Pulmonary artery endothelial cell (primary cell): ENCODE measurements around the gene PAIP2. TPM values are rescaled to one million over a fixed set of nuclear protein-coding genes. Genes with fewer than 3 reads are reported as not detected.
"Not testable (repeated sequence)": the region's sequence is repeated elsewhere in the genome, so short reads cannot be mapped to it uniquely, and the experiment has no call there.

ENCODE experiments used
- DNase-seq: peaks from one replicate; pipeline ENCODE4 v3.0.0-alpha.2; 2011; ENCODE audit warnings: low read depth, low spot score
- total RNA-seq: library from RNA; depleted of rRNA; stranded (reverse); fragments of >200 nt; gene quantifications from 2 replicates; pipeline ENCODE4 v1.2.3, GENCODE V29; 2014

The PAIP2 gene
- total RNA-seq, 1 donor from 2014 or later = 74.3 TPM

DNA sequence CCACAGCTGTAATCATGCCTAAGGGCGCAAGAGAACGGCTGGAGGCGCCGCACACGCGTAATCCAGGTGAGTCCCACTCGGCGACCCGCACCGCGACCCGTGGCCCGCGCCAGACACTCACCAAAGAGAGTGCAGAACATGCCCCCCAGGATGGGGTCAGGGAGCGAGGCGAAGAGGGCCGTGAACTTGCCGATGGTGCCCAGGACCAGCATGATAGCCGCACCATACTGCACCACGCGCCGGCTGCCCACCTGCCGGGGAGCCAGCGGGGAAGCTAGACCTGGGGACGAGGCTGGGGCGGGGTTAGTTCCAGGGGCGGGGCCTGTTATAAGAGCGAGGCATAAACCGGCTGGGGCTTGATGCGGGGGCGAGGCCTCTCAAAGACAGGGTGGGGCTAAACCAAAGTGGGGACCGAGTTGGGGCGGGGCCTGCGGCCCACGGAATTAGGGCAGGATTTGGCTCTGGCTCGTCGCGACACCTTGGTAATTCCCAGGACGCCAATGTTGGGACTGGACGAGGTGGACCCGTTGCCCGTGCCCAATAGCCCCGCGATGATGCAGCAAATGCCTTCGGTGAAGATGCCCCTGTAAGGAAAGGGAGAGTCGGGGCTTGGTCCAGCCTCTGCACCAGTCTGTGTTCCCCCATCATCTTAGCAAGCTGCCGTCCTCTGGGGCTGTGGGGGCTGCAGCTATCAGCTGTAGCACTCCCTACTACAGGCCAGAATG, 36.6 kb downstream of the PAIP2 start:
- no peak for DNase-seq

DNA sequence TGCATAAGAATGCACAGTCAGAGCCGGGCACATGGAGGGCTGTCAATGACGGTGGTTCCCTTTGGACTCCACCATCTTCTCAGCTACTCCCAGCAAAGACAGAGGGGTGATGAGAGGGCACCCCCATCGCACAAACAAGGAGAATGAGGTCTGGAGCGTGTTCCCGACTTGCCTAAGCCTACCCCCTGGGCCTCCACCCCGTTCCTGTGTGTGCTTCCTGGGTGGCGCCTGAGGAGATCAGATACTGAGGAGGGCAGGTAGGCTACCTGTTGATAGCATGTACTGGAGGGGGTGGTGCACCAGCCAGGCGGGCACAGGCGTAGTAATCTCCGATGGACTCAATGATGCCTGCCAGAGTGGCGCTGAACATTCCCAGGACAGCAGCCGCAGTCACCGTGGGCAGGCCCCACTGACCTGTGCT, 37.3 kb downstream of the PAIP2 start:
- DNase-seq = no peak

DNA sequence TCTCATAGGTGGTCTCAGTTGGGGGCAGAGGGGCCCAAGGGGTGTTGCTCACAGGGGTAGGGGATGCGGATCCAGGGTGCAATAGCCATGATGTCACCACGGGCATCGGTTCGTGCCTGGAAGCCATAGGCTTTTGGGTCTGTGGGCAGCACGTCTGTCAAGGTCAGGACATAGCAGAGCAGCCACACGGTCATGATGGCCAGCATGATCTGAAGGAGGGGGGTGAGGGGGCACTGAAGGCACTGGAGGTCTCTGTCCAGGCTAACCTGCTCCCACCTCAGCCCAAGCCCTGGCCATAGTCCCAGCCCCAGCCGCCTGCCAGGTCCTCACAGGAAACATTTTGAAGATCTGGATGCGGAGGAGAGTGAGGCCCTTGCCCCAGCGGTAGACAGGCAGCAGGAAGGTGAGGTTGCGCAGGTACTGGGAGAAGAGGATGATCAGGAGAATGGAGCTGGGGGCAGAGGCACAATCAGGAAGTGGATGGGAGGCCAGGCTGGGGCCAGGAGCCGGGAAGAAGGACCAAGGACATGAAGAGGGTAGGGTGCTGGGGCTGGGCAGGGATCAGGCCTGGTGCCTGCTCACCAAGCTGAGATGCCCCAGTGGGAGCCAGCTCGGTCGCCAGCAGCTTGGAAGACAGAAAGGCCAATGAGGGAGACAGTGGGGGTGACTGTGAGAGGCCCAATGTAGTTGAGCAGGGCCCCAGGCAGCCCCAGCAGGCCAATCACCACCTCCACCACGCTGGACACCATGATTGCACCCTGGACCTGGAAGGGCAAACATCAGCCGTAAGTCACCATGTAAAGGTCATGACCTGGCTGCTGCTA, 38.2 kb downstream of the PAIP2 start:
- no peak for DNase-seq

DNA sequence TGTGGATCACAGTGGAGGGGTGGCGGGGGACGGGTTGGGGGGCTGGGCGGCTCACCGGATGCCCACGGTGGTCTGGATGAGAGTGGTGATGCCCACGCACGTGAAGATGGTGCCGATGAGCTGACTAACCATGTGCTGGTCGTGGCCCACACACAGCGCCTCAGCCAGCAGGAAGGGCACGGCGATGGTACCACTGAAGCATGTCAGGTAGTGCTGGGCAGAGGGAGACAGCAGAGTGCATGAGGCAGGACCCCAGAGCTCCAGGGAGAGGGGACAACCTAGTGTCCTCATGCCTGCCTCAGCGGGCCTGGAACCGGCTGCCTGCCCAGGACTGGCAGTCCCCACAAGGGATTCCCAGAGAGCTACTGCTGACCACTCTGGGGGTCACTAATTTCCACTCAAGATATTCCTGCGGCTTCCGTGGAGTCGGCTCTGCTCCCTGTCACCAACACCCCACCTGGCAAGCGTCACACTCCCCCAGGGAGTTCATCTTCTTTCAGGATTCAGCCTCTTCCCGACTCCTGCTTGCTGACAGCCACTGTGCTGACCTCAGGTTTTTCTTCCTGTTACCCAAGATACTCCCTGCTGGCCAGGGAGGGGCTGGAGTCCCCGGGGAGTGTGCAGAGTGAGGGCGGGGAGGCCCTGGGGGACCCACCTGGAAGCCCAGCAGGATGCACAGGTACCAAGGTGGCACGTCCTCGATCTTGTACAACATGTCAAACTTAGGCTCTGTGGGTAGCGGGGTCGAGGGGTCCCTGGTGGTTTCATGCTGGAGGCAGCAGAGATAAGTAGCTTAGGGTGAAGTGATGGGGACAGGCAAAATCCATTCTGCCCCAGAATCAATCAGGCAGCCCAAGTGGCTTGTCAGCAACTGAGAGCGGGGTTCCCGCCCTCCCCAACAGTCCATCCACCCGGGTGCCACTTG, 40.4 kb downstream of the PAIP2 start:
- DNase-seq = no peak

DNA sequence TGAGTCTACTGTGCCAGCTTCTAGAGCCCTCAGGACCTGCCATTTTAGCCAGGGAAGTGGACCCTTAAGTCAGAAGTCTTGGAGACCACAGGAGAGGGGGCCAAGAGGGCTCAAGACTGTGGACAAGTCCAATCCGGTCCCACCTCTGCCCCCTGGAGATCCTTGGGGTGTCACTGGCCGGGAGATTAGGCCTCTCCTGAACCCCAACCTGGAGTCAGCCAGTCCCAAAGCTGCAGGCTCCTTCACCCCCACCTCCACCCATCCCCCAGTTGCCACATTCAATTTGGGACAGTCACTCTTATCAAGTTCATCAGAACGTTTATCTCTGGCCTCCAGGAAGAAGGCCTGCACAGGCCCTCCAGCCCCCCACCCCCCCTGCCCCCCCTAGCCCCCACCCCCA, 41.2 kb downstream of the PAIP2 start:
- DNase-seq = no peak

DNA sequence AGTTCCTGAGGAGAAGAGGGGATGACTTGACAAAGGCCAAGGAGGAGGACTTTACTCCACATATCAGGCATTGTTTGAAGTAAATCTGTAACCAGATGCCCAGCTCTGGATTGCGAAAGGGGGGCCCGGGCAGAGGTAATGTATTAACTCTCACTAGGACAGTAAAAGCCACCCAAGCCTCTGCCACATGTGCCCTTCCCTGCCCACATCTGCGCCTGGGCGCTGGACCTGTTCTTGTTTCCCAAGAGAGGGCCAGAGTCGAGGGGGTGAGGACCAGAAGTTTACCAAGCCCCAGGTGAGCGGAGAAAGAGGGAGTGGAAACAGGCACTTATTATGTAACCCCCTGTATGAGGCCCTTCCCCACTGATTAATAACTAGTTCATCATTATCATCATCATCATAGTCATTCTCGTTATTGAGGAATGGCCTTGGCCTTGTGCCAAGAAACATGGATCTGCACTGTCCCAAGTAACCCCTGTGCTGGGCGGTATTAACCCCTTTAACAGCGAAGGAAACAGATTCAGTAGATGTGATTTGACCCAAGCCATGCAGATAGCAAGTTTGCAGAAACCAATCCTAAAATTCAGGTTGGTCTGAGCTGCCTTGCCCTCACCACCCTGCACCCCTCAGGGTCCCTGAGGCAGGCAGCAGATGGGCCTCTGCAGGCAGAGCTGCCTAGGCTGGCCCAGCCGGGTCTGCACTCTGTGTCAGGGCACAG, 41.8 kb downstream of the PAIP2 start, which contains the start of gene SLC23A1:
TSS of gene SLC23A1 (minus strand) at position 23 of the 718 bp plus-strand sequence. CDS start 44 bp downstream, outside the sequence.
- DNase-seq = no peak

DNA sequence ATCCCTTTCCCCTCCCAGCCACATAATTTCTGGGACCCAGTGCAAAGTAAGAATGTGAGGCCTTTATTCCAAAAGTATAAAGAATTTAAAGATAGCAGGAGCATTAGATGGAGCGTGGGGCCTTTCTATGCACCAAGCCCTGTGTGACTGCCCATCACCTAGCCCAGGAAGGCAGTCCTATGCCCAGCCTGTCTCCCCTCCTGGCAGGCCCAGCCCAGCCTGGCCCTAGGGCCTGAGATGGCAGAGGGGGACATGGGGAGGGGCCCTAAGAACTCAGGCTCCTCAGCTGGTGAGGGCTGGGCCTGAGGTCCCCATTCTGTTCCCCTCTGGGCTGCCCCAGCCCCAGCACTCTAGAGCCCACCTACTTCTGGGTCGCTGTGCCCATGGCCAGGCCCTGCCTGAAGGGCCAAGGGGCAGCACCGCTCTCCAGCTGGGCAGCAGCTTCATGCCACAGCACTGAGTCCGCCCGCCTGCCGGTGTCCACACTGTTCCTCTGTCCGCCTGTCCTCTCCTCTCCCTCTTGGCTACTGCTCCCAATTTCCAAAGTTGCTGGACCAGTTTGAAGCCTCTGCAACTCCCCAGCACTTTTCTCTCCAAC, 42.4 kb downstream of the PAIP2 start:
- DNase-seq = no peak

DNA sequence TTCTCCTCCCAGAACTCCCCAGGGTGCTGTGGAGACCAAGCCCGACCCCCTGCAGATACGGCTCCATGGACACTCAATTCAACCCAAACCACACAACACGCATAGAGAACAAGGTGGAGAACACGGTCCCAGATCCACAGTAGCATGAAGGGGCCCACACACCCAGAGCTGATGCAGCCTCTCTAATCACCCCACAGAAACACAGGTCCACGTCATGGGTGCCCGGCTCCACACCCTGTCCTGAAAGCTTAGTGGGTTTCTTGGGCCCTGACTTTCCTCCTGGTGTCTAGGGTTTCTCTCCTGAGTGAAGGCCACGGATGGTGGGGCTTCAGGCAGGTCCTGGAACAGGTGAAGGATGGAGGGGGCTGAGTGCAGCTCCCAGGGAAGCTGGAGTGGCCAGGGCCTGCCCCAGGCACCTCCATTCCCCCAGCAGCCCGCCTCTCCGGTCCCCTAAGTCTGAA, 43.0 kb downstream of the PAIP2 start:
- DNase-seq = no peak

DNA sequence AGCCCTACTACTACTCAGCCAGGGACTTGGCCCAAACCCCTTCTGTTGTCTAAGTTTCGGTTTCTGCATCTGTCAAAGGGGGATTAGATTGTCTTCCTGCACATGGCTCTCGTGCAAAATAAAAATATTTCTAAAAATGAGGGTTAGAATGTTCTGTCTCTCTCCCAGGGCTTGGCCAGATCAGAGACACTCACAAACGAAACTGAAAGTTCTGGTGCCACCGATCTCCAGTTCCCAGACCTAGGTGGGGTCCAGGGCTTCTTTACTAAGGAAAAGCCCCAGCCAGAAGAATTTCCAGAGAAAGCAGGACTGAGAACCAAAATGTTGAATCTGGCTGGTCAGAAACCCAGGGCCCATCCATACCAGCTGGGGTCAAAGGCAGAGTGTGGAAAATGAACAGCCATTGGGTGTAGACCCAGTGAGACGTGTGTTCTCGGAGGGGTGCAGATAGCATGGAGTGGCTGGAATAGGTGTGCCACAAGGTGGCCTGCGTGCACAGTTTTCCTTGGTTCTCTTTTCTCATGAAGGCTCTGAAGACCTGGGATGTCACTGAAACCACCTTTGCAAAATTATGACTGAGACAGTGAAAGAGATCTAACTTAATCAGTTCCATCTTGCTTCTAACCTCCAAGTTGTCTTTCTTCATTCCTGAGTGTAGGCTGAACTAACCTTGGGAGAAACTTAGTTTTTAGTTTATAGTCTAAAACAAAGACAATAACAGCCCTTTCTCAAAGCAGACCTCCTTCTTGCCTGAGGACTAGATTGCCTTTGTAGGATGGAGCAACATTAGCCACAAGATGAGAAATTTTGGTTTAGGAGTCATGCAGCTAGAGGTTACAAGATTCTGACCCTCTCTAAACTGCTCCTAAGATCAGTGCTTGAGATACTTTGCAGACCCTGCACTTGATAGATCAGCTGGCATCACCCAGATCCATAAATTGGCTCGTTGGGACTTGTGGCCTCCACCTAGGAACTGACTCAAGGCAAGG, 43.7 kb downstream of the PAIP2 start:
- DNase-seq = no peak

DNA sequence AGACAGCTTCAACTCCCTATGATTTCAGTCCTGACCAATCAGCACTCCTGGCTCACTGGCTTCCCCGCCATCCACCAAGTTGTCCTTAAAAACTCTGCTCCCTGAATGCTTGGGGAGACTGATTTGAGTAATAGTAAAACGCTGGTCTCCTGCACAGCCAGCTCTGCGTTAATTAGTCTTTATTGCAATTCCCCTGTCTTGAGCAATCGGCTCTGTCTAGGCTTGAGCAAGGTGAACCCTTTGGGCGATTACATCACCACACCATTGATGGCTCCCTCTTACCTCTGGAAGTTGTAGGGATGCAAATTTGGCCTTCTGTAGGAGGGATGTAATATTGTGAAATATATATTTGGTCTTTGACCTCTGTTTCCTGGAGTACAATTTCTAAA, 44.4 kb downstream of the PAIP2 start:
- no peak for DNase-seq

DNA sequence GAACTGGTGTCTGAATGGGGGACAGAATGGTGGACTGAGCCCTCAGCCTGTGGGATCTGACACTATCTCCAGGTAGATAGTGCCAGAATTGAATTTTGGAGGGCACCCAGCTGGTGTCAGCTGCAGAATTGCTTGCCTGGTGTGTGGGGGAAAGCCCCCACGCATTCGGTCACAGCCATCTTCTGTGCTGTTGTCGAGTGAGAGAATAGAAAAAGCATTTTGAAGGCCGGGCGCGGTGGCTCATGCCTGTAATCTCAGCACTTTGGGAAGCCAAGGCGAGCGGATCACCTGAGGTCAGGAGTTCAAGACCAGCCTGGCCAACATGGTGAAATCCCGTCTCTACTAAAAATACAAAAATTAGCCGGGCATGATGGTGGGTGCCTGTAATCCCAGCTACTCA, 45.3 kb downstream of the PAIP2 start:
- not testable (repeated sequence) for DNase-seq

DNA sequence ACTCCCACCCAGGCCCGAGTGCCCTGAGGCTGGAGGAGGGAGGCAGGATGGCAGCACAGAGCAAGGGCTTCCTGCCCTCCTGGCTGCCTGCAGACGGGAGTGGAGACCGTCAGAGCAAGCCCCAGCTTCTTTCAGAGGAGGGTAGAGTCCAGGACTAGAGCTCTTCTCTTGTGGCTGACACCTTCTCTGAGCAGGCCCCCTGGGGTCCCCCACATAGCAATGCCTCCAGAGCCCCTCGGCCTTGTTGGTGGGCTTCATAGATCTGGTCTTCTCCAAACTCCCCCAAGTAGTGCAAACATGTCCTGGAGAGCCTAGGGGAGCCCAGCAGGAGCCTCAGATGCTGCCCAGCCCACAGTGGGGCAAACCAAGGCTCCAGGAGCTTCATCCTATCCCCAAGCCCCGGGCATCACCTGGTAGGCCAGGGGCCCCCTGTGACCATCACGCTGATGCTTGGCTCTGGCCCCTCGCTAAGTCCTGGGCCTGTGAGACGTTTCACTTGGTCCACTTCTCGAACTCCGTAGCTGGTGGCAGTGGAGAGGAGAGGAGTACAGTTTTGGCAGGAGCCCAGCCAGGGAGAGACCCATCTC, 46.0 kb downstream of the PAIP2 start:
- DNase-seq = no peak

DNA sequence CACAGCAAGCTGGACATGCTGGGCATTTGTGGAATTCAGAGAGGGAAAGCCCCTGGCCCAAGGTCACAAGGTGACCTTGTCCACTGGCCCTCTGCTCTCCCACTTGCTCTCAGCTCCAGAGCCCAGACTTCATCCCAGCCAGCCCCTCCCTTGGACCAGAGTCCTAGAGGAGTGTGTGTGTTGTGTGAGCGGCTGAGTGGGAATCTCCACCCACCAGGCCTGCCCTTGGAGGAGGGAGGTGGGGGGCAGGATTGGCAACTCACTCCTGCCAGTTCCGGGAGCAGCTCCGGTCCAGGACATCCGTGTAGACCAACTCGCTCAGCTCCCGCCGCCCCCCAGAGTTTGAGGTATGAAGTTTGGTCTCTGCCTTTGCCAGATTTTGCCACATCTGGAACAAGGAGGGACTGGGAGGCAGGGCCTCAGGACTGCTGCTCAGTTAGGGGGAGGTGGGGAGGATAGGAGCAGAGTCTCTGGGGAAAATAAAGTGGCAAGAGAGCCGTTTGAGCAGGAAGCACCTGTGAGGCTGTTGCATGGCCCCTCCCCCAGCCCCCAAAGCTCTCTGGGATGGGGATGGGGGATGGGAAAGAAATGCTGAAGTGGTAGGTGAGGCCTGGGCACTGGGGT, 46.7 kb downstream of the PAIP2 start:
- no peak for DNase-seq

DNA sequence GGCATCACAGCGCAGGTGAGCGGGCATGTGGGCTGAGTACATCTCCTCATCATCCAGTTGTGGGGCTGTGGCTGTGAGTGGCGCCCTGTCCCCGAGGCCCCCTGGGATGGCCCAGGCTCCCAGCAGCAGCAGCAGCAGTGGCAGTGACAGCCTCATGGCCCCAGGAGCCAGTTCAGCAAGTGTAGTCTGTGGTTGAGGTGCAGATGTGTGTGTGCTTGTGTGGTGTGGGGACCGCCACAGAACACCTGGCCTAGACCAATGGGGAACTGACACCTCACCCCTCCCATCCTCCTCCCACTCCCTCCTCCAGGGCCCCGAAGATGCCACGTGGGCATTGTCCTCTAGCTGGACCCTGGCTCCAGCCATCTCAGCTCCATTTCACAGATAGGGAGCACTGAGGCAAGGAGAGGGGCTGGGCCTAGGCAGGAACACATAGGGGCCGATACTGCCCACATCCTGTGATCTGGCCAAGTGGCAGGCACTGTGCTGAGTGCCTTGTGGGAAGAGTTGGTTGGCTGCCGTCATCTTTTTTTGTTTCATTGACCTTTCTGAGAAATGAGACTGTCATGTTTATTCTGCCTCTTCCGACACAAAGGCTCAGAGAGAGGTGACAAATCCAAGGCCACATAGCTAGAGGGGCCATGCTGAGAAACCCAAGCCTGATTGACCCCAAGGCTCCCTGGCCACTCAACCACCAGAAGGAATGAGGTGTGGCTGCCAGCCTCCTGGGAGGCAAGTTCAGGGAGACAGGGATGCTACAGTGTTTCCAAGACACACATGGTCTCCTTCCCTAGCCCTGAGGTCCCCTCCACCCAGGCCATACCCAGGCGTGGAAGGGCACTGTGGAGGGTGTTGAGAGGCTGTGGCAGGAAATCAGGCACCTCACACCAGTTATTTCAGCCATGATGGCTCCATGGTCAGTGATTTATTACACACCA, 48.3 kb downstream of the PAIP2 start, which contains the start of gene MZB1:
TSS of gene MZB1 (minus strand) at position 213 of the 938 bp plus-strand sequence. CDS start at position 156, 57 bp downstream.
- DNase-seq = no peak

DNA sequence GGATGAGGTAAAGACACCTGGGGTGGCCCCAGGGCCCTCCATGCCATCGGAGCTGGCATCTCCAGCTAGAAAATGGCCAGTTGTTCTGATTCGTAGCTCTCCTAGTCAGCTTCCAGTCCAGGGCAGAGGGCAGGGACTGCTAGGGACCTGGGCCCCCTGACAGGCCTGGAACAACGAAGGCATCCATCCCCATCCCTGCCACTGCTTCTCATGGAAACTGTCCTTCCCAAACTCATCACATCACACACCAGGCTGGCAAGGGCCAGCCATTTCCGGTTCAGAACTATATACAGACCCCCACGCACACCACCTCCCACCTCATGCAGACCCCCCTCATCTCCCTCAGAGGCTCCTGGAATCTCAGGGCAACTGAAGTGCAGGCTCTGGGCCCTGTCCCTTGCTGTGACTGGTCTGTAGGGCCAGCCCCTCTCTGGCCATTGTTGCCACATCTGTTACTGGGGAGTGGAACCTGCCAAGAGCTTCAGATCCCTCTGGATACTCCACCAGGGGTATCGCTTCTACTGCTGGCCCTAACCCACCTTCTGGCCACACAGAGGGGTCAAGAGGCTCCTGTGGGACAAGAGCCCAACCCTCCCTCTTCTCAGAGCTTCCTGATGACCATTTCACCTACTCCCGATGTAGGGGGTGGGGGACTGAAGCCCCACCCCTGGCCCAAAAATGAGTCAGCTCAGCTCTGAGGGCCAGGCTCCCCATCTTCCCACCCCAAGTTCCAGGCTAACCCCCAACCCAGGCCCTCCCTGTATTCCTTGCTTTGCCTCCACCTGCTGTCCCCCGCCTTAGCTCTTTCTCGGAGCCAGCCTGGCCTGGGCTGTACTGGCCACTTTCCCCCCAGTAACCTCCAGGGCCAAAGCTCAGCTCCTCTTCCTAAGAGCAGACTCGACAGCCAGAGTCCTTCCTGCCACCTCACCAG, 49.2 kb downstream of the PAIP2 start:
- DNase-seq = no peak
